Limb (tissue), 2 donors: ENCODE results near the gene FHL5.
"Not testable (repeated sequence)": the region's sequence is repeated elsewhere in the genome, so short reads cannot be mapped to it uniquely, and the experiment has no call there.

ENCODE experiments used
- DNase-seq, 2 donors: peaks; one replicate each; pipeline ENCODE4 v3.0.0-alpha.2; 2016; ENCODE audit errors: extremely low spot score in 2 of 2

FHL5 gene, protein sequence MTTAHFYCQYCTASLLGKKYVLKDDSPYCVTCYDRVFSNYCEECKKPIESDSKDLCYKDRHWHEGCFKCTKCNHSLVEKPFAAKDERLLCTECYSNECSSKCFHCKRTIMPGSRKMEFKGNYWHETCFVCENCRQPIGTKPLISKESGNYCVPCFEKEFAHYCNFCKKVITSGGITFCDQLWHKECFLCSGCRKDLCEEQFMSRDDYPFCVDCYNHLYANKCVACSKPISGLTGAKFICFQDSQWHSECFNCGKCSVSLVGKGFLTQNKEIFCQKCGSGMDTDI

DNA sequence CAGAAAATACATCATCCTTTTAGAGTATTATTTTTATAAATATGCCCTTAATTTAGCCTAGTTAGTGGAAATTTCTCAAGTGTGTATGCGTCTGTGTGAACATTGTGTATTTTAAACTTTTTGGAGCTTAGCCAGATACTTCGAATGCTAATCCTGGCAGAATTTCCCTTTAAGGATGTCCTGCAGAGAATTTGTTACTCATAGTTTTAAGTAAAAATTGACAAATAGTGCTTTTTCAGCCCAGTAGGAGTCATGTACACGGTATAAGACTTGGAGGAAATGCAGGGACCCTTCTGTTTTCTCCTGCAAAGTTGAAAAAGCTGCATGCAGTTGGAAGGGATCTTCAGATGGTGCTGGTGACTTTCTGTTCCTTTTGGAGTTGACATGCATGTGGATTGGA lies at the start of gene FHL5:
Gene FHL5 (plus strand): TSS at position 243 of the 400 bp plus-strand sequence. CDS start 40,486 bp downstream, outside the sequence.
- DNase-seq = no peak

DNA sequence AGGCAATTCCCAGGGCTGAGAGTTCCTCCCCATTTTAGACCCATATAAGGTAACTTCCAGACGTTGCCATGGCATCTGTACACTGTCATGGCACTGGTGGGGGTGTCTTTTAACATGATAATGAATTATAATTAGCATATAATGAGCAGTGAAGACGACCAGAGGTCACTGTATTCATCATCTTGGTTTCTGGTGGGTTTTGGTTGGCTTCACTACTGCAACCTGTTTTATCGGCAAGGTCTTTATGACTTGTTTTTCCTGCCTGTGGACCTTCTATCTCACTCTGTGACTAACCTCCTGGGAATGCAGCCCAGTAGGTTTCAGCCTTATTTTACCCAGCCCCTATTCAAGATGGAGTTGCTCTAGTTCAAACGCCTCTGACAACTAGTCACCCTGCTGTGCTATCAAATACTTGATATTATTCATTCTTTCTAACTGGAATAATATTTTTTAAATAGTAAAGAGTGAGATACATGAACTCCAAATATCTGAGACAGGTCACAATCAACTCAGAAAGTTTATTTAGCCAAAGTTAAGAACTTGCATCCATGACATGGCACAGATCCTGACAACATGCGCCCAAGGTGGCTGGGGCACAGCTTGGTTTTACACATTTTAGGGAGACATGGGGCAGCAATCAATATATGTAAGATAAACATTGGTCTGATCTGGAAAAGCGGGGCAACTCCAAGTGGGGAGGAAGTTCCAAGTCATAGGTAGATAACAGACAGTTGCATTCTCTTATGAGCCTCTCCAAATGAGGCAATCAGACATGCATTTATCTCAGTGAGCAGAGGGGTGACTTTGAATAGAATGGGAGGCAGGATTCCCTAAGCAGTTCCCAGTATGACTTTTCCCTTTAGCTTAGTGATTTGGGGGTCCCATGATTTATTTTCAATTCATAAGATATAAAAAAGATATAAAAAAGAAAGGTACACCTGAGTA lies 42.5 kb upstream of the FHL5 start:
- DNase-seq = no peak

DNA sequence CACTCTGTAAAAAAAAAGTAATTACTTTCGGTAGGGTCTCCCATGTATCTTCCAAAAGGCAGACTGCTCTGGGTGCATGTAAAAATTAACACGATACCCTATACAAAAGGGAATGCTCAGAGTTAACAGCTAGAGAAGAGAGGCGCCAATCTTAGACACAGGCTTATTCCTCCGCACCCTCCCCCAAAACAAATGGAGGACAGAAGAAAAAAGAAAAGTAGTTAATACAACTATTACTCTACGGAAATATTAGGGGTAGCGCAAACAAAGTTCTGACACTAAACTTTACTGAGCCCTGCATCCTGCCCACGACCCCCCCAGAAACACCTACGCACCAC lies 41.7 kb upstream of the FHL5 start:
- DNase-seq = no peak

DNA sequence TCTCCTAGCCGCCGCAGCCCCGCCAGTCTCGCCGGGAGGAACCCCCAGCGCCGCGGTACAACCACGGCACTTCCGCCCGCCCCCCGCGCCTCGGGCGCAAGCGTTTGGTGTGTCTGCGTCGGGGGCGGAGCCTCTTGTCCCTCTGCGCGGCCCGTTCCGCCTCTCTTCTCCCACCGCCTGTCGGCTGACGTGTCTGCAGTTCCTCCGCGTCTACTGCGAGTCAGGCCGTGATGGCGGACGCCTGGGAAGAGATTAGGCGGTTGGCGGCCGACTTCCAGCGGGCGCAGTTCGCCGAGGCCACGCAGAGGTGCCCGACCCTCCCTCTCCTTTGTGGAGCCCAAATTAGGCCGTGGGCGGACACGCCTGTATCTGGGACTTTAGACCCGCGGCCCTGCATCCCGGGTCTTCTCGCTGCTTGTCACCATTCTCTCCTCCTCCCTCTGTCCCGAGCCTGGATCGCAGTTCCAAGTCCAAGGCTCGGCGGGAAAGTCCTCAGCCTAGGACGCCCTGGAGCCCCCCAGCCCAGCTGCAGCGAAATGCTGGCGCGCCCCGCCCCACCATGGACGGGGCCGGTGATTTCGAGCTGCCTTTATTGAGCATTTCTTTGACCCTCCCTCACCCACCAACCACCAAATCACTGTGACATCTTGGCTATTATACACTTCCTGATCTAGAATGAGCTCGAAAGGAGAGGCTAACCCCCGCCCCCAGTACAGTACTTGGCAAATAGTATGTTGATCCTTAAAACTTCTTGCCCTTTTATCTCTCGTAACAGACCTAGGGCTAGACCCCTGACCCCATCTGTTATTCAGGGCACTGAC lies 41.1 kb upstream of the FHL5 start, which contains the start of gene UFL1:
Gene UFL1 (plus strand): TSS at position 163 of the 821 bp plus-strand sequence. CDS start 68 bp downstream, at position 231.
- DNase-seq = peak; percentile 95 to 98

DNA sequence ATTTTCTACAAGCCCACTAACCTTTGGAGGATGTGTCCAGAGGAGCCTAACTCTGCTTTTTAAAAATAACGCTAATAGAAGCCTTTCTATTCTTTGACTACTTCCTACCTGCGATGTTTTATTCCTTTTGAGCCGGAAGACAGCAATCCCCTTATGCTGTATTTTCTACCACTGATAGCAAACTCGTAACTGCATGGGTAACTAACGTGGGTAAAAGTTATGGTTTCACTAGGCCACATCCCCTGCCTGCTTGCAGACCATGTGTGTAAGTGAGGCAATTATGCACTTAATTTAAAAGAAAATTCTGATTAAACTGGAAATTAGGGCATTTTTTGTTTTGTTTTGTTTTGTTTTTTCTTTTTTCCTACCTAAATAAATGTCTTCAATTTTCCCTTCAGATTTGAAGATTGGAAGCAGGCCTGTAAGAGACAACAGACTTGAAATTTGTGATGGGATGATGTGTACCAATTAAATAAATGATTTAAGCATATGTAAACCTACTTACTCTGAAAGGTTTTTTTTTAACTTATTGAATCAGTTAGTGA lies 40.4 kb upstream of the FHL5 start:
- peak in 1 of 2 donors; percentile 30 for DNase-seq

DNA sequence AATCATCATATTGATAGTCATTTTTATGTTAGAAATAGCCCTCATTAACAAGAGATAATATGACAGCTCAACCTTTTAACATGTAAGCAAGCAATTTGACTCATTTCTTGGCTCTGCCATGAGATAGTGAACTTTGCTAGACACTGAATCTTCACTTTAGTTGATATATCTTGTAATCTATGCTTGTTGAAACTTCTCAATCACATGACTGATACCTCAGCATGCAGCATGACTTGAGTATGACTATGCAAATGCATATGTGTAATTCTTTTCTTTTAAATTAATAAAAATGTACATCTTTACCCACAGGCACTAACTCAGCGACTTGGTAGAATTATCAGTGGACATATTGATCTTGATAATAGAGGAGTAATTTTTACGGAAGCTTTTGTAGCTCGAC lies 34.7 kb upstream of the FHL5 start:
- DNase-seq = no peak

DNA sequence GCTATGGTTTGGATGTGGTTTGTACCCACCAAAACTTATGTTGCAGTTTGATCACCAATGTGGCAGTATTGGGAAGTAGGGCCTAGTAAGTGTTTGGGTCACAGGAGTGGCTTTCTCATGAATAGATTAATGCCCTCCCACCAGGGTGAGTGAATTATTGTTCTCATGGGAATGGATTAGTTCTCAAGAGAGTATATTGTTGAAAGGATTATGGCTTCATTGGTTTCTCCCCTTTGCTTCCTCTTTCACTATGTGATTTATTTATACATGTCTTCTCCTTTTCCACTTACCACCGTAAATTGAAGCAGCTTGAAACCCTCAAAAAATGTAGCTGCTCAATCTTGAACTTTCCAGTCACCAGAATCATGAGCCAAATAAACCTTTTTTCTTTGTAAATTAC lies 30.5 kb upstream of the FHL5 start:
- no peak for DNase-seq

DNA sequence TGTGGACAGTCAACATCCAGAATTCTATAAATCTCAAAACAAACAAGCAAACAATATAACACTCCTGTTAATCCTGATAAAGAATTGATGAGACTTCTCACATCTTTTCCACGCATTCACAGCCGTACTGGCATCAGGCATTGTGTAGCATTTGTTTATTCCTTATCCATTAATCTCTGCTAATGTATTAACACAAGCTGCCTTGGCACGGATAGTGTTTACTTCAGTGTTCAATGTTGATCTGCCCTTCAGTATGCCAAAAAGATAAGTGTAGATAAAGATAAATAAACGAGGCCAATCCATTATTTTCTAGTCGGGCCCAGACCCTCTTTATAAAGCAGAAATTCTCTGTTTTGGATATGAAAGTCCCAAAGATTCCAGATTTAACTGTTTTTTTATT lies 25.2 kb upstream of the FHL5 start:
- no peak for DNase-seq

DNA sequence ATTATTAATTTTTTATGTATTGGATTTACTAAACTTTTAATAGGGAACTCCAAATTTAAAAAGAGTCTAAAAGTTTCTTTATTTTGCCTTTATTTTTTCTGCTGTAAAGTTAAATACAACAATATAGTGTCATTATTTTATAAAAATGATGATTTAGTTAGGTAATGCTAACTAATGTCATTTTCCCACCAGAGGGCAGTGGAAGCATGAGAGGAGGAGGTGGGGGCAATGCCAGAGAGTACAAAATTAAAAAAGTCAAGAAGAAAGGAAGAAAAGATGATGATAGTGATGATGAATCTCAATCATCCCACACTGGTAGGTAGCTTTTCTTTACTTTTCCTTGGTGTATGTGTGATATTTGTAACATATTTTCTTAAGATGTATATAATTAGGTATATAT lies 20.2 kb upstream of the FHL5 start:
- DNase-seq = no peak

DNA sequence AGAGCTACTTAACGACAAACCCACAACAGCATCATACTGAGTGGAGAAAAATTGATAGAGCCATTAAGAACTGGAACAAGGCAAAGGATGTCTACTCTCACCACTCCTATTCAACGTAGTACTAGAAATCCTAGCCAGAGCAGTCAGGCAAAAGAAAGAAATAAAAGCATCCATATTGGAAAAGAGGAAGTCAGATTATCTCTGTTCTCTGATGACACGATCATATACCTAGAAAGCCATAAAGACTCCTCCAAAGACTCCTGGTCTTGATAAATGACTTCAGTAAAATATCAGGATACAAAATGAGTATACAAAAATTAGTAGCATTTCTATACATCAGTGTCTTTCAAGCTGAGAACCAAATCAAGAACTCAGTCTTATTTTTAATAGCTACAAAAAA lies 17.0 kb upstream of the FHL5 start:
- DNase-seq = no peak

DNA sequence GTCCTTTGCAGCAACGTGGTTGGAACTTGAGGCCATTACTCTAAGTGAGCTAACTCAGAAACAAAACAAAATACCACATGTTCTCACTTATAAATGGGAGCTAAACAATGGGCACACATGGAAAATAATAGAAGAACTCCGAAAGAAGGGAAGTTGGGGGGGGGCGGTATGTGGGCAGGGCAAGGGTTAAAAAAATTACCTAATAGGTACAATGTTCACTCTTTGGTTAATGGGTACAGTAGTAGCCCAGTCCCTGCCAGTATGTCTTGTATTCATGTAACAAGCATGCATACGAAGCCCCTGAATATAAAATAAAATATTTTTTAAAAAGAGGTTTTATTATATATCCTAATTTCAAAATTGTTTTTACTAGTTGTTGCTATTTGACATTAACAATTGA lies 15.3 kb upstream of the FHL5 start:
- DNase-seq = no peak

DNA sequence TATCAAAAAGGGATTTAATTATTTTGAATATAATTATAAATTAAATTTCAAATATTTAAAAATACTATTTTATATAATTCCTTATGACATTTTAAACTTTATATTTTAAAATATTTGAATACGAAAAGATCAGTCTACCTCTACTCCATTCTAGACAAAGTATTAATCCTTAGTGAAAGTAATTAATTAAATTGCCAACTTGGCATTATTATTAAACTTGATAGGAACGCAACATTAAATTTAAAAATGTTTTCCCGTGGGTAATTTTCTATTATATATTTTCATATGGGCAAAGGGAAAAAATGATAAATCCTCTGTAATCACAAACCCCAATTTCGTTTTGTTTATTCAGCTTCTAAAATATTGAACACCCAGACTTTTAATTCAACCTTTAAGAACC lies 8.4 kb upstream of the FHL5 start:
- DNase-seq = no peak

DNA sequence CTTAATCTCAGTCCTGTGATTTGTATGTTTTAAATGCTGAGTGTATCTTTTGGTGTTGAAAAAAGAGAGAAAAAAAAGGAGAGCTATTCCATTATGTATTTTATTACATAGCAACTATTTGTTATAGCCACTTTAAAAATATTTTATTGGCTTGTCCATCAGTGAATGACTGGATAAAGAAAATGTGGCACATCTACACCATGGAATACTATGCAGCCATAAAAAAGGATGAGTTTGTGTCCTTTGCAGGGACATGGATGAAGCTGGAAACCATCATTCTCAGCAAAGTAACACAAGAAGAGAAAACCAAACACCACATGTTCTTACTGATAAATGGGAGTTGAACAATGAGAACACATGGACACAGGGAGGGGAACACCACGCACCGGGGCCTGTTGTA lies 3.2 kb upstream of the FHL5 start:
- DNase-seq = not testable (repeated sequence)

DNA sequence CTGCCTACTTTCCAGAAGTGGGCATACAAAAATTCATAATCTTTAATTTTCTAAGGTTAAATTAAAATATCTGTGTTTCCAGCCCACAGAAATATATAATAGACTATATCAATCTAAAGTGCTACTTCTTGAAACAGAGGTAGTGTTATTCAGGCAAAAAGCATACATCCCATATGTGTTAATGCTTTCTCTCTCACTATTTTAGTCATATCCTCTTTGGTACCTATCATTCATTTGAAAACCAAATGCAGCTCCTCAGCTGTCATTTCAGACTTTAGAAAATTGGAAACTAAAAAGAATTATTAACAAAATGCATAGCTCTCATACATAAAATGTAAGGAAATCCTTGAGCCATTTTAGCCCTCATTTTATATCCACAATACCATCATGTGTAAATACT lies 925 bp downstream of the FHL5 start:
- no peak for DNase-seq

DNA sequence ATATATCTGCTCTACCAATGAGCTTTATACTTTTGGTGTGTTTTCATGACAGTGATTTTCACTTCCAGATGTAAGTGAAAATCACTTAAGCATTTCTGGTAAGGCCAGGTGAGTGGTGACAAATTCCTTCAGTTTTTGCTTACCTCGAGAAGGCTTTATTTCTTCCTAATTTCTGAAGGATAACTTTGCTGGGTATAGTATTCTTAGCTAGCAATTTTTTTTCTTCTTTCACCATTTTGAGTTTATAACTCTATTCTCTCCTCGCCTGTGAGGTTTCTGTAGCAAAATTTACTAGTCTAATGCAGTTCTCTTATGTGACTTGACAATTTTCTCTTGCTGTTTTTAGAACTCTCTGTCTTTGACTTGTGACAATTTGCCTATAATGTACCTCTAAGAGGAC lies 7.1 kb downstream of the FHL5 start:
- no peak for DNase-seq

DNA sequence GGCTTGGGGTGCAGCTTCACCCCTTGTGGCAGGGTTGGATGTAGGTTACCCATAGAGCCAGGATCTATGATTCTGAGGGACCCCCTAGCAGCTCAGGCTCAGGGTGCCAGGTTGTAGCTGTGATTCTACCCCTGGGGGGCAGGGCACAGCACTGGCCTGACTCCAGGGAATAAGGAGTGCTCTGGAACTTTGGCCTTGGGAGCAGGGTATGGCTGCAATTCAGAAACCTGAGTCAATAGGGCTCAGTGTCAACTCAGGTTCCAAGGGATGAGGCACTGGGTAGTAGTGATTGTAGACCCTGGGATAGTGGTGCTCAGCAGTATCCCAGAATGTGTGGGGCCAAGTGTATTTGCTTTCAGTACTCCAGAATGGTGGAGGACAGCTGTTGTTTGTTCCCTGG lies 8.6 kb downstream of the FHL5 start:
- no peak for DNase-seq

DNA sequence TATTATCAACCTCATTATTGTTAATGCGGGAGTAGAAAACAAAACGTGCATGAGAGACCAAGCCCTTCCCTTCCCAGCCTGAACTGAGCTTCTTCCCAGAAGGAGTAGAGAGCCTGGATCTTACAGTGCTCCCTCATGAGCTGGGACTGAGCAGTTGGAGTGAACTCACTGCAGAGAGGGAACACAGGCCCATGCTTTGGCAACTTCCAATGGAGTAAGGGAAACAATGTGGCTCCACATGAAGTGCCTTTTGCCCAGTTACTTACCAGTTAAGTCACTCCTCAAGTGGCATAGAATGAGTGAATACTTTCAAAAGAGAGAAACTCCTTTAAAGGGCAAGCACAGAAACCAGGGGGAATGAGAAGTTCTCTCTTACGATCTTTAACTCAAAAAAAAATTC lies 12.4 kb downstream of the FHL5 start:
- DNase-seq = no peak

DNA sequence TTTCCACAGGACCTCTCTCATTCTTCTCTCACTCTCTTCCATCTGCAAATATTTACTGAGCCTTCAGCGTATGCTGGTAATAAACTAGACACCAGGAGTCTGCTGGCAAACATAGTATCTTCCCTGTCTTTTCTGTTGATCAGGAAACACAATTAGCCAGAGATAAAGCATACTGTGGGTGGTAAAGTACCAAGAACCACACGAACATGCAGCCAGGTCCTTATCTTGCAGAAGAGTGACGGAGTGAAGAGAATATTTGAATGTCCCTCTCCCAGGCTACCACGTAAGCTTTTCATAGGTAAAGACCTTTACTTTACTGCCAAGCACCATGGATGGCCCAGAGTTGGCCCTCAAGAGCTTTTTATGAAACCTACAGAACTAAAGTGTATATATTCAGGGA lies 13.3 kb downstream of the FHL5 start:
- DNase-seq = no peak

DNA sequence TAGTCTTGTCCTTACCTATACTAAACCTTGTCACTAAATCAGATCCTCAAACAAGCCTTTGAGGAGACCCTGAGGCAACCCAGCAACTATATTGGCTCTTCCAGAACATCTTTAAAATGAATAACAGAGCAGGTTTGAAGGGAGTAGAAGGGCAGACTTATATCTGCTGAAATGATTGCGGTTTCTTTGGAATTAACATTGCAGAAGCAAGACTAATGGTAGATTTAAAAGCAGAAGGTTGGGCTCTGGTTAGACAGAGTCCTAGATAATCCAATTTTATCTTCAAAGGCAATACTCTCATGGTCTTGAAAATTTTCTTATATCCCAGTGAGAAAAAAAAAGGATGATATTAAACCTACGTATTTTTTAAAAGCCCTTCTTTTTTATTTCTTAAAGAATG lies 19.1 kb downstream of the FHL5 start:
- DNase-seq = no peak

DNA sequence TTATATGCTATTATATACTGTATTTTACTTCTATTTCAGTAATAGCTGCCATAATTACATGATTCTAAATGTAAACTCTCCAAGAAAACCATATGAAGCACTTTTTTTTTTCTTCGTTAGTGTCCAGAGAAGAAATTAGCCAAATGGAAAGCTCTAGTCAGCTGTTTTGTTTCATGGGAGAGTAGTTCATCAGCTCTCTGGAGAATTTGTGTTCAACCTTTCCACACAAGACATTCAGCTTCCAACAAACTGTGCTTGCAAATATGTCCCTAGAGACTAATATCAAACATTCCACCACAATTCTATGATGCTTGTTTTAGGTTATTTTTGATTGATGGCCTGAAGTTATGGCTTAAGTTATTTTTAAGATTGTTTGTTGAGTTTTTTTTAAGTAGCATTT lies 19.5 kb downstream of the FHL5 start:
- DNase-seq = no peak

DNA sequence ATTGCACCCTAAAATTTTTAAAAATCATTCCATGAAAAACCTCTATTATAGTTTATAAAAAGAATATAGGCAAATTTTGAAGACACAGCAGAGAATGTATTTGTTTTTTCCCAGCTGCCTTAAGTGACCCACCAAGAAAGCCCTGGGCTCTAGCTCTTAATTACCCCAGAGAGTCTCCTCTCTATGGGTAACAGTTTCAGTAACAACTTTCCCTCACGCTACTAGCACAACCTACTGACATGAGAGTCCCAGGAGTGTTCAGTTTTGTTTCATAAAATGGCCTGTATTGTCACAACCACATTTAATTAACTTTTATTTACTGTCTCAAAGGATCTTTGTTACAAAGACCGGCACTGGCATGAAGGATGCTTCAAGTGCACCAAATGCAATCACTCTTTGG lies 41.5 kb downstream of the FHL5 start:
- DNase-seq = no peak

DNA sequence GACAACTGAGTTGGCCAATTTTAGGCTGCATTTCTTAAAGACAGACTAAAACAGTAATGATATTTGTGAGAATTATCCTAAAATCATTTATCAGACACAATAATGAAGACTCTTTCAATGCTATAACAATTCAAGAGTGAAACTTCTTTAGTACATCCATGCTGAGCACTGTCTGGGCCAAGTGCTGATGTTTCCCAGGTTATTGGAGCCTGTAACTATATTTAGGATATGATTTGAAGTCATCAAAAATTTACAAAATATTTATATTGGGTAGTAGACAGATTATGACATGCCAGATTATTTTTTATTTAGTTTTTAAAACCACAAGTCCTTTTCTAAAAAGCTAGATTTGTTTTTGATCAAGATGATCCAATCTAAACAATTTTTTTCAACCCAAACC lies 45.1 kb downstream of the FHL5 start:
- DNase-seq = no peak
